Activated CD8-positive, alpha-beta memory T cell treated with anti-CD3 and anti-CD28 coated beads, Interleukin-2, amount 10 ng/mL, durations not matched to agents 7 days and 5 days (primary cell): Measurements from ENCODE around the gene PCSK6. TPM values are rescaled to one million over a fixed set of nuclear protein-coding genes. Genes with fewer than 3 reads are reported as not detected.

Experiments
- ATAC-seq: fragments of 150-1000 bp; cut with Tn5 transposase; one replicate; pipeline ENCODE4 v1.10.0; 2021; ENCODE audit warnings: moderate library complexity
- CTCF ChIA-PET: fragments of 350-600 bp; sonication (Branson Sonifier 250); formaldehyde crosslinking; loops from one replicate; lab custom pipeline; 2021; ENCODE audit warnings: antibody characterized with exemption; lab: Charles Lee
- DNase-seq: peaks from one replicate; pipeline ENCODE4 v3.0.0-alpha.2; 2020
- H3K27ac Mint-ChIP-seq: one replicate; pipeline ENCODE4 v1.8.0; 2021; ENCODE audit warnings: mild to moderate bottlenecking, mixed read lengths
- H3K27me3 Mint-ChIP-seq: one replicate; pipeline ENCODE4 v1.8.0; 2021; ENCODE audit warnings: mixed read lengths
- H3K36me3 Mint-ChIP-seq: one replicate; pipeline ENCODE4 v1.8.0; 2021; ENCODE audit warnings: mild to moderate bottlenecking, mixed read lengths
- H3K4me1 Mint-ChIP-seq: one replicate; pipeline ENCODE4 v1.8.0; 2021; ENCODE audit warnings: mixed read lengths
- H3K4me3 Mint-ChIP-seq: one replicate; pipeline ENCODE4 v1.8.0; 2021; ENCODE audit warnings: mild to moderate bottlenecking, moderate library complexity, mixed read lengths
- H3K9me3 Mint-ChIP-seq: one replicate; pipeline ENCODE4 v1.8.0; 2022; ENCODE audit warnings: low read depth, mixed read lengths
- total RNA-seq, 2 experiments: library from RNA; stranded (reverse); gene quantifications; one replicate each; pipeline ENCODE4 v1.2.3, GENCODE V29; 2021

The PCSK6 gene
- total RNA-seq, 2 experiments from 2014 or later = 0.44 to 1.5 TPM

GRCh38 chr15:101444807-101445508, 44.5 kb downstream of the PCSK6 start:
- H3K4me3 Mint-ChIP-seq = no peak overlapping the region
- H3K4me1 Mint-ChIP-seq = peaks cover 4% of the 10 kb centered on the region
- DNase-seq (no peak), ATAC-seq (no peak)
- CTCF ChIA-PET = no interaction called here
- no peaks in the 10 kb centered on the region for H3K9me3 Mint-ChIP-seq
- H3K36me3 Mint-ChIP-seq = no peaks in the 10 kb centered on the region
- peaks cover 15% of the 10 kb centered on the region for H3K27me3 Mint-ChIP-seq
- no peak overlapping the region for H3K27ac Mint-ChIP-seq

- Mint-ChIP-seq H3K27ac (no peak overlapping the region), H3K36me3 (no peaks in the 10 kb centered on the region), H3K4me1 (peaks cover 4% of the 10 kb centered on the region), H3K9me3 (no peaks in the 10 kb centered on the region), H3K27me3 (peaks cover 16% of the 10 kb centered on the region), H3K4me3 (no peak overlapping the region)
- DNase-seq (no peak), ATAC-seq (no peak)
- CTCF ChIA-PET = no interaction called here
Observed at GRCh38 chr15:101444015-101444414, 45.5 kb downstream of the PCSK6 start.

DNA sequence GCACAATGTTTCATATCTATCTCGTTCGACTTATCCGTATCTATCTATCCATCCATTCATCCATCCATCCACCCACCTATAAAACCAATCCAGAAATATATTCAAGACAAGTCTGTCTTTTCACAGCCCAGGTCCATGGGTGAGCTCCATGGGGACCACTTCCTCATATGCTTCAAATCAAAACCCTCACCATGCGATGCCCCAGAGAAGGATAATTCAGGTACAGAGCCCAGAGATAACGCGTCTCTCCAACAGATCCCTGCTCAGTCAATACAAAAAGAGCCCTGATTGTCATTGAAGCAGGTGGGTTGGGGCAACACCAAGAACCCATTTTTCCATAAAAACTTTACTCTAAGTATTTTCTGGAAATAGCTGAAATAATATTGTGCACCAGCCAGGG, 47.2 kb downstream of the PCSK6 start:
- Mint-ChIP-seq H3K4me1 (peaks cover 4% of the 10 kb centered on the region), H3K4me3 (no peak overlapping the region), H3K9me3 (no peaks in the 10 kb centered on the region), H3K27me3 (peaks cover 16% of the 10 kb centered on the region), H3K36me3 (no peaks in the 10 kb centered on the region), H3K27ac (no peak overlapping the region)
- DNase-seq (no peak), ATAC-seq (no peak)
- CTCF ChIA-PET = no interaction called here

- Mint-ChIP-seq H3K4me1 (peaks cover 4% of the 10 kb centered on the region), H3K27me3 (peaks cover 16% of the 10 kb centered on the region), H3K27ac (no peak overlapping the region), H3K9me3 (no peaks in the 10 kb centered on the region), H3K36me3 (no peaks in the 10 kb centered on the region), H3K4me3 (peak overlapping the region; percentile 24)
- CTCF ChIA-PET = interaction anchor here (1.0 kb wide), 1 partner anchor 433 kb away, joined by 3 read pairs; no protein-coding TSS in a partner anchor
- DNase-seq (peak; percentile 35), ATAC-seq (no peak)
Observed at GRCh38 chr15:101441696-101442095, 47.8 kb downstream of the PCSK6 start.

DNA sequence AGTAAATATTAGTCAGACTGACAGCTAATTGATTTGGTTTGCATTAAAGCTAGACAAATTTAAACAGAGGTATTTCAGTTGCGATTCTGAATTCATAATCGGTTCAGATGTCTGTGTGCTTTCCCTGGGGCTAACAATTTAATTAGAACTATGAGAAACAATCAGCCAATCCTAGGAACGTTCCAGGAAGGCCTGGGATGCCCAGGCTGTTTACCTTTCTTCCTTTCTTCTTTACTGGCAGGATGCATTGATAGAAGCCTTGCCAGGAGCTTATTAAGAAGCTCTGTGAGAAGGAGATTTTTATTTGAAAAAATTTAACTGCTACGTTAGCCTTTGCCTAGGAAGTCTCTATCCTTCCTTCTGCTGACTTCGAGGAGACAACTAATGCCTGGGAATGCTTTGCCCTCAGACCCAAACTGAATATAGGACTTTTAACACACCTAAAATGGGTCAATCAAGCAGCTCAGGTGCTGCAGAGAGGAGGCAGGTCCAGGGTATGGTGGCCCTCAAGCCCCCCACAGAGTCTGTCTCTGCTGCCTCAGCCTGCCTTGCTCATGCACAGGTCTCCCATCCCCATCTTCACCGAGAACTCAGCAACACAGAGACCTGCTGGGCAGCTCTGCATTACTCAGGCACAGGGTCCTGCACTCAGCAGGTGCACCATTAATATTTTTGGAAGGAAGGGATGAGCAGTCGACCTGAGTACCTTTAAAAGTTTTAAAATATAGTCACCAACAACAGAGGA, 48.5 kb downstream of the PCSK6 start:
- H3K9me3 Mint-ChIP-seq = no peaks in the 10 kb centered on the region
- no peak for DNase-seq
- H3K27me3 Mint-ChIP-seq = peaks cover 16% of the 10 kb centered on the region
- no peak overlapping the region for H3K27ac Mint-ChIP-seq
- CTCF ChIA-PET = interaction anchor here (1.0 kb wide), 1 partner anchor 433 kb away, joined by 3 read pairs; no protein-coding TSS in a partner anchor
- H3K4me1 Mint-ChIP-seq = peaks cover 4% of the 10 kb centered on the region
- ATAC-seq = no peak
- no peak overlapping the region for H3K4me3 Mint-ChIP-seq
- no peaks in the 10 kb centered on the region for H3K36me3 Mint-ChIP-seq

GRCh38 chr15:101439920-101440319, 49.6 kb downstream of the PCSK6 start:
- CTCF ChIA-PET = no interaction called here

DNA sequence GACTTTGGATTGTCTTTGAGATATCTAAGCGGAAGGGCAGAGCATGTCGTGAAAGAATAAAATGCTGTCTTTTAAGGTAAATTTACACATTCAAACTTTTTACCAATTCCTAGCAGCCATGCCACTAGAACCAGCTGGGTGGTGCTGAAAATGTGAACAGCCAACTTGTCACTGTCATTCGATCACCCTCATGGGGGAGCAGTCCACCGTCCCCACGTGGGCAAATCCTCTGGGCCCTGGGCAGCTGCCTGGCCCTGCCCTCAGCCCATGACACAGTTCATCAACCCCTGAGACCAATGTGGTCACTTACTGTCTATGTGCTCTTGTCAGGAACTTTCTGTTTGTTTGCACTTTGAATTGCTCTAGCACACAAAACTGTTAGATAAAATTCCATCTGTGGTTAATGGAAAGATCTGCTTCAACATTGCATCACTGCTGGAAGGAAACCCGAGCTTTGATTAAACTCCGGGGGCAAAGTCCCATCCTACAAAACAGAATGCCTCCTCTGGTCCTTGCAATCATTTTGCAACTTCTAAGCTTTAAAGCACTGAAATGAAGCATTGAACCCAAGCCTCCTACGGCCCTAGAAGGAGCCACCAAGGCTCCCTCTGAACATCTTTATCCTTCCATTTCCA, 50.1 kb downstream of the PCSK6 start:
- H3K27me3 Mint-ChIP-seq = peaks cover 14% of the 10 kb centered on the region
- H3K4me1 Mint-ChIP-seq = peaks cover 4% of the 10 kb centered on the region
- no peaks in the 10 kb centered on the region for H3K36me3 Mint-ChIP-seq
- H3K4me3 Mint-ChIP-seq = no peak overlapping the region
- DNase-seq (peak; percentile 32), ATAC-seq (no peak)
- no peaks in the 10 kb centered on the region for H3K9me3 Mint-ChIP-seq
- no peak overlapping the region for H3K27ac Mint-ChIP-seq
- CTCF ChIA-PET = no interaction called here

More at GRCh38 chr15:101439920-101440319, 49.6 kb downstream of the PCSK6 start:
- H3K9me3 Mint-ChIP-seq = no peaks in the 10 kb centered on the region
- ATAC-seq = no peak
- H3K4me3 Mint-ChIP-seq = no peak overlapping the region
- no peak overlapping the region for H3K27ac Mint-ChIP-seq
- no peak for DNase-seq
- peaks cover 4% of the 10 kb centered on the region for H3K4me1 Mint-ChIP-seq
- H3K27me3 Mint-ChIP-seq = peaks cover 14% of the 10 kb centered on the region
- no peaks in the 10 kb centered on the region for H3K36me3 Mint-ChIP-seq

- H3K27me3 Mint-ChIP-seq = peaks cover 10% of the 10 kb centered on the region
- H3K4me3 Mint-ChIP-seq = no peak overlapping the region
- H3K9me3 Mint-ChIP-seq = no peaks in the 10 kb centered on the region
- H3K36me3 Mint-ChIP-seq = no peaks in the 10 kb centered on the region
- H3K4me1 Mint-ChIP-seq = peaks cover 4% of the 10 kb centered on the region
- peak; percentile 28 for DNase-seq
- ATAC-seq = no peak
- H3K27ac Mint-ChIP-seq = no peak overlapping the region
- CTCF ChIA-PET = no interaction called here
Observed at GRCh38 chr15:101438482-101439284, 50.8 kb downstream of the PCSK6 start.

GRCh38 chr15:101437618-101438481, 51.7 kb downstream of the PCSK6 start:
- ATAC-seq (no peak), DNase-seq (peak; percentile 31)
- H3K9me3 Mint-ChIP-seq = no peaks in the 10 kb centered on the region
- CTCF ChIA-PET = no interaction called here
- H3K27me3 Mint-ChIP-seq = peaks cover 7% of the 10 kb centered on the region
- no peak overlapping the region for H3K4me3 Mint-ChIP-seq
- no peaks in the 10 kb centered on the region for H3K36me3 Mint-ChIP-seq
- H3K4me1 Mint-ChIP-seq = peaks cover 4% of the 10 kb centered on the region
- H3K27ac Mint-ChIP-seq = no peak overlapping the region

- H3K9me3 Mint-ChIP-seq = no peaks in the 10 kb centered on the region
- H3K4me3 Mint-ChIP-seq = no peak overlapping the region
- CTCF ChIA-PET = no interaction called here
- no peaks in the 10 kb centered on the region for H3K36me3 Mint-ChIP-seq
- H3K4me1 Mint-ChIP-seq = peaks cover 4% of the 10 kb centered on the region
- H3K27ac Mint-ChIP-seq = no peak overlapping the region
- no peak for DNase-seq
- H3K27me3 Mint-ChIP-seq = peaks cover 5% of the 10 kb centered on the region
- ATAC-seq = no peak
Observed at GRCh38 chr15:101437209-101437608, 52.3 kb downstream of the PCSK6 start.

GRCh38 chr15:101436526-101436925, 53.0 kb downstream of the PCSK6 start:
- Mint-ChIP-seq H3K9me3 (no peaks in the 10 kb centered on the region), H3K36me3 (no peaks in the 10 kb centered on the region), H3K27ac (no peak overlapping the region), H3K4me1 (peaks cover under 1% of the 10 kb centered on the region), H3K4me3 (no peak overlapping the region), H3K27me3 (peaks cover 5% of the 10 kb centered on the region)
- CTCF ChIA-PET = no interaction called here
- ATAC-seq (no peak), DNase-seq (no peak)

- Mint-ChIP-seq H3K4me1 (no peaks in the 10 kb centered on the region), H3K9me3 (no peaks in the 10 kb centered on the region), H3K36me3 (no peaks in the 10 kb centered on the region), H3K27ac (no peak overlapping the region), H3K4me3 (no peak overlapping the region), H3K27me3 (peaks cover 5% of the 10 kb centered on the region)
- no peak for DNase-seq
- ATAC-seq = no peak
- CTCF ChIA-PET = no interaction called here
Observed at GRCh38 chr15:101435761-101436160, 53.7 kb downstream of the PCSK6 start.
